HEK293T (cell line): ENCODE results near the gene TMPRSS6.

Source experiments
- ARNT ChIP-seq: fragments of 450-650 bp; IDR thresholded peaks from 2 replicates; pipeline ENCODE4 v1.6.1; 2017; ENCODE audit warnings: mild to moderate bottlenecking
- FOXA1 ChIP-seq: fragments of 450-650 bp; IDR thresholded peaks from 2 replicates; pipeline ENCODE4 v1.6.1; 2016; ENCODE audit warnings: mild to moderate bottlenecking
- FOXM1 ChIP-seq: fragments of 450-650 bp; IDR thresholded peaks from 2 replicates; pipeline ENCODE4 v1.6.1; 2017; ENCODE audit warnings: mild to moderate bottlenecking, borderline replicate concordance
- PKNOX1 ChIP-seq: fragments of 450-650 bp; IDR thresholded peaks from 2 replicates; pipeline ENCODE4 v1.6.1; 2016
- SP1 ChIP-seq: fragments of 450-650 bp; IDR thresholded peaks from 2 replicates; pipeline ENCODE4 v1.6.1; 2017
- SUZ12 ChIP-seq: fragments of 450-650 bp; IDR thresholded peaks from 2 replicates; pipeline ENCODE4 v1.6.1; 2016; ENCODE audit warnings: mild to moderate bottlenecking
- ZNF384 ChIP-seq: fragments of 450-650 bp; IDR thresholded peaks from 2 replicates; pipeline ENCODE4 v1.6.1; 2016

- TF ChIP-seq ZNF384 (no peak), ARNT (no peak), PKNOX1 (no peak), SUZ12 (no peak), SP1 (no peak), FOXA1 (no peak), FOXM1 (no peak)
These were observed 48.5 kb downstream of the TMPRSS6 start for GRCh38 chr22:37060801-37061610.
